Globus pallidus (tissue), 1 donor: ENCODE measurements around the gene HIPK1.
"Not testable (repeated sequence)": the region's sequence is repeated elsewhere in the genome, so short reads cannot be mapped to it uniquely, and the experiment has no call there.

Source experiments
- DNase-seq: peaks from one replicate; pipeline ENCODE4 v3.0.0-alpha.2; 2015; ENCODE audit warnings: low spot score

Gene HIPK1

GRCh38 chr1:113982949-113983348, 53.8 kb downstream of the HIPK1 start:
- no peak for DNase-seq

GRCh38 chr1:113983391-113983790, 54.3 kb downstream of the HIPK1 start:
- DNase-seq, result no peak

DNA sequence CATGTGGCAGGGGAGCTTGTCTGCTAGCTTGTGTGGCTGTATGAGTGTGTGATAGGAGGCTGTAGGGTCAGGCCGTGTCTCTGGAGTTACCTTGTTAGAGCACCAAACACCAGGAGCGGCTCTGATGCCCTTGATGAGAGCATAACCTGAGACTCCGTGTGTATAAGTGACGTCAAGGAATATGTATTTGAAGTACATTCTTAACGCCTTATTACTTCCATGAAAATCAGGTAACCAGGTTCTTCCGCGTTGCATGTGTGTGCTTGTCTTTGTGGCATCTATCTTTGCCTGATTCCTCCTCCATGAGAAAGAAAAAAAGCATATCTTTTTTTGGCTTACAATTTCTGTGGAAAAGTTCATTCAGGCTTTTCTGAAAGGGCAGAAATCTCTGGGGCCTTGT, 54.7 kb downstream of the HIPK1 start:
- DNase-seq, result no peak

- no peak for DNase-seq
These were observed 55.6 kb downstream of the HIPK1 start for GRCh38 chr1:113984710-113985109.

DNA sequence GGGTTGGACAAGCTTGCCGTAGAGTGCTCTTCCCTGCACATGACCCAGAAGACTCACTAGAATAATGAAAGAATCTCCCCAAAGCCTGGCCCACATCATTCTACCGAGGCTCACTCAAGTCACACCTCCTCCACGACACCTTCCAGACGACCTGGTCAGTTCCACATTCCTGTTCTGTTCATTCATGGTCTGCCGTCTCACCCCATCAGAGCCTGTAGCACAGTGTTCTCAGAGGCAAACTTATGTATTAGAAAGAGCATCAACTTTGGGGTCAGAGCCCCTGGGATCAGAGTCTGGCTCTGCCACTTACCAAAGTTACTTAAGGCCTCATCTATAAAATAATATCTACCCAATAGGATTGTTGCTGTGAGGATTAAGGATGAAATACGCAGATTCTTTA, 57.7 kb downstream of the HIPK1 start:
- DNase-seq, result no peak

DNA sequence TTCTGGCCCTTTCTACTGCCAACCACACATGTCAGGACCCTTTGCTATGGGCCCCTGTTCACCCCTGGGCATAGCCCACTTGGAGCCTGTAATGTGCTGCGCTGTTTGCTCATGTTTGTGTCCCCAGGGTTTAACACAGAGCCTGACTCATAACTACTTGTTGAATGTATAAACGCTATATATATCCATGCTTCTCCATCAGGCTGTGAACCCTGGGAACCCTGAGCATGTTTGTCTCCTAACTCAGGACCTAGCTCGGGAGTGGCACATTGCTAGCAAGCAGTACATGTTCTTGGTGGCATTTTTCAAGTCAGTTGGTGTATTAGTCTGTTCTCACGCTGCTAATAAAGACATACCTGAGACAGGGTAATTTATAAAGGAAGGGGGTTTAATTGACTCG, 58.1 kb downstream of the HIPK1 start:
- DNase-seq, result no peak

GRCh38 chr1:113990530-113990929, 61.4 kb downstream of the HIPK1 start:
- DNase-seq, result no peak

- DNase-seq, result no peak
These were observed 61.8 kb downstream of the HIPK1 start for GRCh38 chr1:113990961-113991360.

GRCh38 chr1:113991467-113991997, 62.4 kb downstream of the HIPK1 start:
- DNase-seq, result no peak

DNA sequence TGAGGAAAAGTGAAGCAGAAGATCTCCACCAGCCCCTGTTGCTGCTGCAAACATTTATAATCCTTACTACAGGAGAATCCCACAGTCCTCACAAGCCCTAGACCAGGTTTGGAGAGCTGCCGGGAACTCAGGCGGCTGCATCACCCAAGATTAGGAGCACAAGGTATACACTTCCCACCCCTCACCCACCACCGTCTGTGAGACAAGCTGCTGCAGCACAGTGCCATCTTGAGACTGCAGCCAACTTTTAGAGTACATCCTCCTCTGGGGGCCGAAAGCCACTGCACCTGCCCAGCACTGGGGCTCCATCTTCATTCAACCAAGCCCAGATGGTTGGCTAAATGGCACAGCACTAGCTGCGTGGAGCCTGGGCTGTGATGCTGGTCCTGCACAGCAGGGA, 63.9 kb downstream of the HIPK1 start:
- no peak for DNase-seq

- no peak for DNase-seq
These were observed 64.6 kb downstream of the HIPK1 start for GRCh38 chr1:113993766-113994165.

- no peak for DNase-seq
These were observed 66.3 kb downstream of the HIPK1 start for GRCh38 chr1:113995382-113995781.

- DNase-seq, result no peak
These were observed 69.2 kb downstream of the HIPK1 start for GRCh38 chr1:113998361-113998760.

DNA sequence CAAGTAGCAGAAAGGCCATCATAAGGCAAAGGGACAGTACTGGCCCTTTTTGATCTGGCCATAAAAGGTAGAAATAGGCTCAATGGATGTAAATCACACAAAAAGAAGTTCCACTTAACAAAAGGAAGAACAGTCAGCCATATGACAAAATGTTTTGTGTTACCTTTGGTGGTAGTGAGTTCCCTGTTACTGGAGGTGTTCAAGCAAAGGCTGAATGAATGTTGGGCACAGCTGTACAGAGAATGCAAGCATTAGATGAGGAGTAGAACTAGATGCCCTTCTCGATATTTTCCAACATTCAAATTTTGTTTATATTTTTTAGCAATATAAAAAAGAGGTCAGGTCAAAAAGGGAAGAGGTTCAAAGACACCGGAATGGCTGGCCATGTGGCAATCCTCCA, 70.1 kb downstream of the HIPK1 start:
- no peak for DNase-seq

GRCh38 chr1:113999799-114000198, 70.7 kb downstream of the HIPK1 start:
- no peak for DNase-seq

- DNase-seq, result no peak
These were observed 71.3 kb downstream of the HIPK1 start for GRCh38 chr1:114000406-114000805.

DNA sequence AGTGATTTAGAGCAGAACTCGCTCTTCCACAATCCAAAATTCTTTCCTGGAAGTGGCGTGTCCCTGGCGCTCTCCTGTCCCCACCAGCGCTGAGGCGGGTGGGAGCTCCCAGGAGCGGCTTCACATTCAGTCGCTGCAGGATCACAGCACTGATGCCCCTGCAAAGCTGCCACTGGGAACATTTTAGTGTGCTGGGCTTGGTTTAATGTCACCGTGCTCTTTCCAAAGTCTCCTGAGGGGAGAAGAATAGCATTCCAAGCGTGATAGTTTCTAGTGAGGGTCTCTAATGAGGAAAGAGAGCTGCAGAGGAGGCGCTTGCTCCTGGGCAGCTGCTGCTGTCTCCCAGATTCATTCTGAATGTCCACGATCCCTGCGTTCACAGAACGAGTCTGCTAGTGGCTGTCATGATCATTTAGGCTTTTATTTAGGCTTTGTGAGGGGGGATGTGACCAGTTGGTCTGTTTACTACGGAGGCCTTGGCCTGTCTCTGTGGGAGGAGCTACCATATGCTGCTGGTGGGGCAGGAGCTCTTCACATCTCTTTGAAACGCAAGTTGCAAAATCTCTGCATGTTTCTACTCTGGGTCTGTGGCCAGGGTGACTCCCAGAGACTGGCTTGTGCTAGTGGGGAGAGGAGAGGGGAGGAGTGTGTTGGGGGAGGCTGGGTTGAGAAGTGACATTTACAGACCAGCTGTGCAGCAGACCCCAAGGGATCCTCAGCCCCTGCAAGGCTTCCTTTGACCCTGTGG, 73.5 kb downstream of the HIPK1 start:
- no peak for DNase-seq

GRCh38 chr1:114003431-114003830, 74.3 kb downstream of the HIPK1 start:
- no peak for DNase-seq

GRCh38 chr1:114006825-114007224, 77.7 kb downstream of the HIPK1 start:
- DNase-seq, result not testable (repeated sequence)

- DNase-seq, result no peak
These were observed 79.4 kb downstream of the HIPK1 start for GRCh38 chr1:114008480-114008941.

- DNase-seq, result no peak
These were observed 79.9 kb downstream of the HIPK1 start for GRCh38 chr1:114008993-114009392.

GRCh38 chr1:114009393-114009792, 80.3 kb downstream of the HIPK1 start:
- no peak for DNase-seq

DNA sequence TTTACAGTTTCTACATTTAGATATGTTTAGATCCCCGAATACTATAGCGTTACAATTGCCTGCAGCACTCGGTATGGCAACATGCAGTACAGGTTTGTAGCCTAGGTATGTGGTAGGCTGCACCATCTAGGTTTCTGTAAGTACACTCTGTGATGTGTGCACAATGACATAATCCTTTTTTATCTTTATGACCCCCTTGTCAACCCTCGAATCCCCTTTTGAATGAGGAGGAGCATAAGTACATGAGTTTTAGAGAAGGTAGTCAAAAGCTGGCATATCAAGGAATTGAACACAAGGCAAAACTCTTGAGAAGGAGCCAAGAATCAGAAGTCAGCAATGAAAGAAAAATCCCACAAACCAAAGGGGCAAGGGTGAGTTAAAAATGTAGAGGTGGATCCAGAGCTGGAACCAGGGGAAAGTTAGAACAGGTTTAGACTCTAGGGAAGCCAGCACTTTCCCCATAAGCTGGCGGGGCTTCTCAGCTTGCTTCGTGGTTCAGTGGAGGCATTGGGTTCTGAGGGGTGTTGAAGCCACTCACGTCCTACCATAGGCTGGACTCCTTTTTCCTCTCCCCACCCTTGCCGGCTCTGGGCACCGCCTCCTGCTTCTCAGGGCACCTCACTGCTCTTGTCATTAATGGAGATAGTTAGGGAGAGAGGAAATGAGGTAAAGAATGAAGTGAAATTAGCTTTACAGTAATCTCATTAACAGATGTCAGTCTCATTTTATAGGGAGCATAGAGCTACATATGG, 81.5 kb downstream of the HIPK1 start:
- no peak for DNase-seq
